HPDE6-E6E7 (cell line): ENCODE results near the gene FSTL5.

Experiments
- DNase-seq: peaks from one replicate; pipeline ENCODE4 v3.0.0; 2011; ENCODE audit warnings: missing footprints; ENCODE audit errors: extremely low spot score

FSTL5 gene

DNA sequence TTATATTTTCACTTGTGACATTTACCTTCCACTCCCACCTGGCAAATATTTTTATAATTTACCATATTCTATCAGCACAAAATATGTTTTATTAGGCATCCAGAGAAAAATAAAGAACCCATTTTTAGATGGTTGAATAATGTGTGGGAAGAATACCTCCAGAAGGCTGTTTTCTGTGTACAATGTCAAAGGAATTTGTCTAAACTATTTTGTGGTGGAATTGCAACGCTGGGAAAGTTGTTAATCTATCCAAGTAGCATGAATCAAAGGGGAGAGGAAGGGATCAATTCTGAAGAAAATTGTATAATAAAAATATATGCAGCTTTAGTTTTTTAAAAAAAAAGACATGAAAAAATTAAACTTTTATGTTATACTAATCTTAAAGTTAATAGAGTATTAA lies 706.5 kb downstream of the FSTL5 start:
- no peak for DNase-seq

DNA sequence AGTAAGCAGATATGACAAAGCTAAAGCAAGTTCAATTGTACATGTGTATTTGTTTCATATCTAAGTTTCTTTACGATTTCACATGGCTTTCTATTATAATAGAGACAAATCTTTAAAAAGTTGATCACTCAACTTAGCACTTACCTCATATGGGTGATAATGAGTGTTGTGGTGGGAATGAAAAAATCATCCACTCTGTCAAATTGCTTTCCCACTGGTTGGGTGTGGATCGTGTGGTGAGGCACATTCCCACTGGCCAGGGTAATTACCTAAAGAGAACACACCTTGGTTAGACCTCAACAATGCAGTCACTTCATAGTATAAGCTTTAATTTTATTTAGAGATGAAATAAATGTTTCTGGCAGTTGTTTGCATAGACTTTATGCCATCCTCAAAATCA lies 708.9 kb downstream of the FSTL5 start:
- no peak for DNase-seq

DNA sequence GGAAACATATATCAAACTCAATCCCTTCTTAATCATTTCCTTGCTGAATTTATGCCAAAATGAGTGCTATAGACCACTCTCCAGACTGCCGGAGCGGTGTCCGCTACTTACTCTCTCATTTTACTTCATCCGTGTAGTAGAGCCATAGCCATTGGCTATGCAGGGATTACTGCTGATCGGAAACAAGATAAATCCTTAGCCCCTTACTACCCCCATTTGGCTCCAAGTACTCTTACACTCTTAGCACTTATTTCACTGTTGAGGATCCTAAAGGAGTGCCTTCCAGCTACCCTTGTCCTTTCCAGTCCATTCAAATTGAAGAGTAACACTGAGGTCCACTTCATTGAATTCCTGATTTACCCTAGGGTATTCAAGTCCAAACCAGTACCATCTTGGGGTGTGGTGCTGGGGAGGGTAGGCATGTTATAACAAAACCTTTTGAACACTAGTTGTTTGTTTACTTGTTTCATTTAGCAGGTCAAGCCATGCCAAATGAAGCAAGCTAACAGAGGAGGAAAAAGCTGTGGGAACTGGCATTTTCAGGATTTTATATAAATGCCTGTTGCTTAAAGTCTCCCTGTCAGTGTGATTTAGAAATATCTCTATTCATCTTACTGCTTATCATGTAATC lies 715.1 kb downstream of the FSTL5 start:
- peak; percentile 1 for DNase-seq

DNA sequence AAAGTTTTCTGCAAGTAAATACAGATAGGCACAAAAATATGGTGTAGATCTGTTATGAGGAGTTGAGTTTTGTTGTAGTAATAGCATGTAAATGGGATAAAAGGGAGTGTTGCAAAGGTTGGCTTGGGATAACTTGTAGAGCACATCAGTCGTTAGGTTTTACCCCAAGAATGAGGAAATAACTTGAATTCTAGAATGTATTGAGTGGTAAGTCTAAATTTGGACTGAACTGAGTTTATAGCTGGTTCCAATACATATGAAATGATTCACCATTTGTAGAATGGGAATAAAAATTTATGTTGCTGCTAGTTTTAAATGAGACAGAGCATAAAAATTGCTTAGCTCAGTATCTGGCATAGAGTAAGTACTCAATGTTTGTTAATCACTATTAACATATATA lies 719.2 kb downstream of the FSTL5 start:
- DNase-seq: no peak

DNA sequence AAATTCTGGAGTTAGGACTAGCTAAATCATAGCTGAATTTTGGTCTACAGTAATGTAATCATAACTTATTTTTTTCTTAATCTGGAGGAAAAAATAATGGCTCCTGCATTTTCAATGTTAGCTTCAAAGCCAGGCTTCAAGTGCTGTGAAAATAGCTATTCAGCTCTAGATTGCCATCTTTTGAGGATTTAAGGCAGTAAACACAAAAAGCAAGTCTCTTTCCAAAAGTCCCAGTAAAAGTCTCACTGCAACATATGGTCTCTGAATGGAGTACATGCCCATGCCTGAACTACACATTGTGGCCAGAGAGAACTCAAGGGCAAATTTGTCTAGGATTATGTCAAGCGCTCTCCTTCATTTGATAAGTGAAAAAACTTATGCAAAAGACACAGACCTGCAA lies 720.9 kb downstream of the FSTL5 start:
- DNase-seq: no peak

DNA sequence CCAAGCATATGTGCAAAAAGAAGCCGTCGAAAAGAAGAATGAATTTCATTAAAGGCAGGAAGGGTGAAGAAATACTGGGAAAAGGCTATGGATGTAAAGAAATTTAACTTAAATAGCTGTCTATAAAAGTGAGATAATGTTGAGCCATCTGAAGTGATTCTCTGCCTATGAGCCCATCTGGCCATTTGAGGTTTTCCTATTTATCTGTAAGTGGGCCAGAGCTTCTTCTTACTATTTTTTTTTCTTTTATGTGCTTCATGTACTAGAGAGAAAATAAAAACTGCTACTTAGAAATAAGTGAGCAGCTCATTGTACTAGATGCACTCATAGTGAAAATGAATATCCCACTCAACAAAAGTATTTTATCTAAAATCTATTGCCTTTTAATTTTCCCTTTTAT lies 725.7 kb downstream of the FSTL5 start:
- no peak for DNase-seq

DNA sequence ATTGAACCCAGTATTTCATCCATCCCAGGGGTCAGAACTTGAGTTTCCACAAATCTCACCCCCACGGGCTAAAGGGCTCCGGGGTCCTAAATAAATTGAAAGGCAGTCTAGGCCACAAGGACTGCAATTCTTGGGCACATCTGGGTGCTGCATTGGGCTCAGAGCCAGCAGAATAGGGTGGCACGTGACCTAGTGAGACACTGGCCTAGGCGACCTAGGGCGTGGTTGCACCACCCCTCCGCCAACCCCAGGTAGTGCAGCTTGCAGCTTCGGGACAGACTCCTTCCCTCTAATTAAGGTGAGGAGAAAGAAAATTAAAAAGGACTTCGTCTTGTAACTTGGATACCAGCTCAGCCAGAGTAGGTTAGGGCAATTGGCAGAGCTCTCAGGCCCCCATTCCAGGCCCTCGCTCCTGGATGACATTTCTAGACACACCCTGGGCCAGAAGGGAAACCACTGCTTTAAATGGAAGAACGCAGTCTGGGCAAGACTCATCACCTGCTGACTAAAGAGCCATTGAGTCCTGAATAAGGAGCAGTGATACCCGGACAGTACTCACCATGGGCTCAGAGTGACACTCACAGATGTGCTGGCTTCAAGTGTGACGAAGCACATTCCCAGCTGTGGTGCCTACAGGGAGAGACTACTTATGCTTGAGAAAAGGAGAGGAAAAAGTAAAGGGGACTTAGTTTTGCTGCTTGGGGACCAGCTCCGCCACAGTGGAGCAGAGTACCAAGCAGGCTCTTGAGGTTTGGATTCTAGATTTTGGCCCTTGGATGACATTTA lies 735.4 kb downstream of the FSTL5 start:
- no peak for DNase-seq

DNA sequence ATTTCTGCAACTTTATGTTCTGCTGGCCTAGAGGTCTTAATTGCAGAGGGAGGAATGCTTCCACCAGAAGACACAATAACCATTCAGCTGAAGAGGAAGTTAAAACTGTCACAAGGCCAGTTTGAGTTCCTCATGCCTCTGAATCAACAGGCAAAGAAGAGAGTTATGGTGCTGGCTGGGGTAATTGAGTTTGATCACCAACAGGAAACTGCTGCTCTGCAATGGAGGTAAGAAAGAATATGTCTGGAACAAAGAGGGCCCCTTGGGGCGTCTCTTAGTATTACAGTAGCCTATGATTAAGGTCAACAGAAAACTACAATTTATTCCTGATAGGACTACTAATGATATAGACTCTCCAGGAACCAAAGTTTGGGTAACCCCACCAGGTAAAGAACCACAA lies 744.0 kb downstream of the FSTL5 start:
- DNase-seq: no peak

DNA sequence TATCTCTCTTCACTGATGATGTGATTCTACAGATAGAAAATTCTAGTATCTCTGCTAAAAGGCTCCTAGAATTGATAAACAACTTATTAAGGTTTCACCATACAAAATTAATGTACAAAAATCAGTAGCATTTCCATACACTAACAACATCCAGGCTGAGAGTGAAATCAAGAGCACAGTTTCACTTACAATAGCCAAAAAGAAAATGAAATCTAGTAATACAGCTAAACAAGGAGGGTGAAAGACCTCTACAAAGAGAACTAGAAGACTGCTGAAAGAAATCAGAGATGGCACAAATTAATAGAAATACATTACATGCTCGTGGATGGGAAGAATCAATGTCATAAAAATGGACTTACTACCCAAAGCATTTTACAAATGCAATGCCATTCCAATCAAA lies 751.9 kb downstream of the FSTL5 start:
- DNase-seq: no peak

DNA sequence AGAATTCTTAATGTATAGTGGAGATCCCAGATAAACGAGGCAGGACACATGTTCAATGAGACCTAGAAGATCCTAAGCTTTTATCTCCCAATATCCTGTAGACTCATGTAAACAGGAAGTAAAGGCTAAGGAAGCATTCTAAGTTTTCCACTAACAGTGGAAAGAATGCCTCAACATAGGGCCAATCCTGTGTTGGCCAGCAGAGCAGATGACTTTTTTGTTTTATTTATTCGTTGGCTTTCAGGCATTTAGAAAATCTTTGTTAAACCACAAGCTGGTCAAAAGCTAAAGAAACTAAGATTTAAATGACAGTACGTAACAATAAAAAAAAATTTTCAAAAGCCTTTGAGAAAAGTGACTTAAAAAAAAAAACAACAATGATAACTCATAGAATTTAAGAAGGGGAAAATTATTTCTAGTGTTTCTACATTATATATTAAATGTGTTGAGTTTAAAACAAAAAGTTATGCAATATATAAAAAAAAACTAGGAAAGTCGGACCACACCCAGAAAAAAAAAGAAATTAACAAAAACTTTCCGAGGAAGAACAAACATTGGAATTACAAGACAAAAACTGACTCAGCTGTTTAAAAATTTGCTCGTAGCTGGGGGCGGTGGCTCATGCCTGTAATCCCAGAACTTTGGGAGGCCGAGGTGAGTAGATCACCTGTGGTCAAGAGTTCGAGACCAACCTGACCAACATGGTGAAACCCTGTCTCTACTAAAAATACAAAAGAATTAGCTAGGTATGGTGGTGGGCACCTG lies 759.3 kb downstream of the FSTL5 start:
- no peak for DNase-seq

DNA sequence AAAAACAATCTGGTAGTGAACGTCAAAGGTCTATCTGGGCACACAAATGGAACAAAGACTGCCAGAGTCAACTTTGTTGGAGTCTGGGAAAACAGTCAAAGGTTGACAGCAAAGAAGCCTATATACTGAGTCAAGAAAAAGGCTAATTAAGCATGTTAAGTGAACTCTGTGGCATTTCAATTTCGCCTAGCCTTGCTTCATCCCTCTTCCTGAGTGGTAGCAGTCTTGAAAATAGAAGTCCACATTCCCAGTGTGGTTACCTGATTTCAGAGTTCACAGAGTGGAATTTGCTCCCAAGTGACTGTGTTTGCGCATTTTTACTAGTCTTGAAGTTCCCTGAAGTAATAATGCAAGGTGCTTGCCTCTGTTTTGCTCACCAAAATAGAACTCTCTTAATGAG lies 760.0 kb downstream of the FSTL5 start:
- no peak for DNase-seq

DNA sequence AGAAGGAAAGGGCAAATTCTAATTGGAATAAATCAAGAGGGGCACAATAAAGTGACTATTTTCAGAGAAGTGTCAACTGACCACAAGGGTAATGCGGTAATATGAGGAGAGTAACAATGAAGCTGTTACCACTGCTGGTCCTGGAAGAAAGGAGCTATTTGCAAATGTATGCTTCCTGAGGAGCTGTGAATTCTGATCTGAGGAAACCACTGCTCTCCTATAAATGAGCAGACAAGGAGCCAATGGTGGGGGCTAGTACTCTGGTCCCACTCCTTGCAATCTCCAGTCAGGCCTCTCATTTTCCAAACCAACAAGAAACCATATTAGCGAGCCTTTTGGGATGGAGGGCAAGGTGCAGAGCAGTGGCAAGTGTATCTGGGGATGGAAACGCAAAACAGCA lies 770.2 kb downstream of the FSTL5 start:
- no peak for DNase-seq

DNA sequence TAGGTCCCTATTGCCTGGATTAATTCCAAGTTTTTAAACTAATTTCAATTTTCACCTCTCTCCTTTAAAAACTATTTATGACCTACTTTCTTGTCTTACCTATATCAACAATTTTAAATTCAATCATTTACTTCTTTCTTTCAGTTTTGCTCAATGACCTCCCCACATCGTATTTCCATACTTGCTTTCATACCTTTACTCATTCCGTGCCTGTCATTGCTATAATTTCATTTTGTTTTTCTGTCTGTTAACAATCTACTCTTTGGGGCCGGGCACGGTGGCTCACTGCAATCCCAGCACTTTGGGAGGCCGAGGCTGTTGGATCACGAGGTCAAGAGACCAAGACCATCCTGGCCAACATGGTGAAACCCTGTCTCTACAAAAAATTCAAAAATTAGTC lies 781.1 kb downstream of the FSTL5 start:
- no peak for DNase-seq

DNA sequence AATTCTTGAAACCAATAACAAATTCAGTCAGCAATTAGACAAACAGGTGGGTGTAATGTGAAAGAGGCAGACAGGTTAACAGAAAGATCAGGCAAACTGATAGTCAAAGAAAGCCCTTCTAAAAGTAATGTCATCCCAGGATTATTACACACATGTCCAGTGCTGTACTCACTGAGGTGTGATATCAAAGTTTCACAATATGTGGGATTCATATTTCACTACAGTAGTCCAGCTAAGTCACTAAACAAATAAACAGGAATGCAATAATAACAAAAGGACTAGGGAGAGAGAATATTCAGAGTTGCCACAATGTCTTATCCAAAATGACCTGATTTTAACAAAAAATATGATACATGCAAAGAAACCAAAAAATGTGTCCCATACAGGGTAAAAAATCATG lies 787.5 kb downstream of the FSTL5 start:
- peak; percentile 15 for DNase-seq

DNA sequence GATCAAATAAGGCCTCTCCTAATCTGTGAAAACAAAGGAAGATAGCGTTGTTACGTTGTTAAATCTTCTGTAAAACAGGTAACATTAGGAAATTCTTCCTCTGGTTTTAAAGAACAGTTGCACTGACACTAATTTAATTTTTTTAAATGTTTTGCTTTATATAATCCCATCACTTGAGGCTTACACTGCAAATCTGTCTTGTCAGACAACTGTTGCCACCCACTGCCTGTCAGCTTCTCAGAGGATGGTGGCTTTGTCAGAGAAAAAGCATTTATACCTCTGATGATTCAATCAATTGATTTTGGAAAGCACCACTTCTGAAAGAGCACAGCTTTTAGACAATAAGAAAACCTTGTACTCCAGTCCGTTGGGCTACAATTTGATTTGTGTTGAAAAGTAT lies 799.1 kb downstream of the FSTL5 start:
- no peak for DNase-seq

DNA sequence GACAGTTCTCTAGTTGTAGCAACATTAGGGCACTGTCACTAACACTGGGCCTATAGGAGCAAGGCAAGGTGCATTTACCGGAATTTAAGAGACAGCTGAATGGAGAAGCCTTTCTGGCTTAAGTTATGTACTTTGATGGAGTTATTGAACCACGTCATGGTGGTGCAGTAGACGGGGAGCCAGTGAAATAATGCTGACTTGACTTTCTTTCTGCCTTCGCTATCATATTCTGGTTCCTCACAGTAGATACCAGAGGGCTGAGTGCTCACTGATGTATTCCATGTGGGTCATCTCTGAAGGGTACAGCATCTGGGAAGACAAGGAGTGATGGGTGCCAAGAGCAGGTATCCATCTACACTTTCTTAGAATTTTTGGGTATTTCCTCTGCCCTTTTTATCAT lies 802.8 kb downstream of the FSTL5 start:
- no peak for DNase-seq

DNA sequence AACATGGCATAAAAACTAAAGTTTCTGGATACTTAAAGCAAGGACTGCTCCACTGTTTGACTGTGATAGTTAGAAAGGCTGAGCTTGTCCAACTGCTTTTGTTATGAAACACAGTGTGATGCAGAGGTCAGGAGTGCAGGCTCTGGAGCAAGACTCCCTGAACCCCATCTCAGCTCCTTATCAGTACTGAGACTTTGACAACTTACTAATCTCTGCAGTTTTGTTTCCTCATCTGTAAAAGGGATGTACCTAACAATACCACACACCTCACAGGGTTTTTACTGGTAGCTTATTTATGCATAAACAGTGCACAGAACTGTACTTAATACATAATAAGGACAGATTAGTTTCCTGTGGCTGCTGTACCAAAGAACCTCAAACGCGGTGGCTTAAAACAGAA lies 804.3 kb downstream of the FSTL5 start:
- no peak for DNase-seq

DNA sequence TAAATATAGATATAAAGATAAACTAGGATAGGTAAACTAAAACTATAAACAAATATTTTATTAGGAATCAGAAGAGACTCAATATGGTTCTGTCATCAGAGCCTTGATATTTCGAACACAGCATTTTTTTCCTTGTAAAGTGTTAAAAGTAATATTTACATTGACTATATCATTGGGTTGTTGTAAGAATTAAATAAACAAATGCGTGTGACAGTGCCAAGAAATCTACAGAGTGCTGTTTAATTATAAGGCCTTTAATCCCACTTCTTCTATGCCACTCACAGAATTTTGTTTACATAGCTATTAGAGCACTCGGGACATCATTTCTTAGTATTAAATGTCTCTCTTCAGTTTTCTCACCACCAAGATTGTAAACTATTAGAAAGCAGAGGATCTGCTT lies 807.4 kb downstream of the FSTL5 start:
- DNase-seq: no peak

DNA sequence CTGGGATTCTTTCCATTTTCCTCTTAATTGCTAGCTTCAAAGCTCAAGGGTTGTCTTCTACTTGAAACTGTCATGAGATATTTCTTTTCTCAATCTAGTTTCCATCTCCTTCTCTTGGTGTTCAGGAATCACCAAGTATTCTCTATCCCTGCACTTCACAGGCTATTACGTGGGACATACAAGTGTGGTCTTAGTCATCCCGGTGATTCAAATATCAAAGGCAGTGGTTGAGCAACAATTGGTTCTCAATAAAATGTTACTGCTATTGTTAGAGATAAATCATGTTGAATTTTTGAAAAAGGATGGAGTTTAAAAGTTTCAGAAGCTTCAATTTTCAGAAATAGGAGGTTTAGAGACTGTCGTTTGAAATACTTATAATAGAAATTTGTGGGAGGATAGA lies 812.9 kb downstream of the FSTL5 start:
- DNase-seq: peak; percentile 5

DNA sequence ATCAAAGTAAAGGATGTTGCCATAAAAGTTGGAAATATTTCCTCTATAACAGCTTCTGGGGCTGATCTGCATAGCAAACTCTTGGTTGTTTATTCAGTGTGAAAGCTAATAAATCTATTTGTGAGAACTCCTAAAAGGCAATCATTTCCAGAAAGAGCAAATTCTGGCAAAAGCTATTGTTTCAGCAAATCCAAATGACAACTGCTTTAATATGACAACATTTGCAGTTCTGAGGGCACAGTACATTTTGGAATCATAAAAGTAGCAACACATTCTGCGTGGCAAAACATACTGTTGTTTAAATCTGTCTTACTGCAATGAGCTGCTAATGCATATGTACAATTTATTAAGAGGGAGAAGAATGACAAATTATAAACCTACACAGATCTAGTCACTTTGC lies 818.1 kb downstream of the FSTL5 start:
- no peak for DNase-seq

DNA sequence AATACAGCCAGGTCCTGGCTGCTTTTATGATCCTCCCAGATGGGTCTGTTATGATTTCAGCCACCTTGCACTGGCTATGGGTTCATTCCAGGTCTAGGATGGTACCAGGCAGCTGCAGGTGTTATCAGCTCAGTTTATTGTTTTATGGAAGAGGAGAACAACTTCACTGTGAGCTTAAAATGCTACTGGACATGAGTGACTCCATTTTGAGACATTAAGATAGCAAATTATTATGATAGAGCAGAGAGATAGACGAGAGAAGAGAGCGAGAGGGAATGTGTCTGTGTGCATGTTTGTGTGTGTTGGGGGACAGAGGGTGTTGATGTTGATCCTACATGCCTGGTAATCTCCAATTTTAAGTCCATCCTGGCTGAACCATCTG lies 820.2 kb downstream of the FSTL5 start:
- DNase-seq: no peak

DNA sequence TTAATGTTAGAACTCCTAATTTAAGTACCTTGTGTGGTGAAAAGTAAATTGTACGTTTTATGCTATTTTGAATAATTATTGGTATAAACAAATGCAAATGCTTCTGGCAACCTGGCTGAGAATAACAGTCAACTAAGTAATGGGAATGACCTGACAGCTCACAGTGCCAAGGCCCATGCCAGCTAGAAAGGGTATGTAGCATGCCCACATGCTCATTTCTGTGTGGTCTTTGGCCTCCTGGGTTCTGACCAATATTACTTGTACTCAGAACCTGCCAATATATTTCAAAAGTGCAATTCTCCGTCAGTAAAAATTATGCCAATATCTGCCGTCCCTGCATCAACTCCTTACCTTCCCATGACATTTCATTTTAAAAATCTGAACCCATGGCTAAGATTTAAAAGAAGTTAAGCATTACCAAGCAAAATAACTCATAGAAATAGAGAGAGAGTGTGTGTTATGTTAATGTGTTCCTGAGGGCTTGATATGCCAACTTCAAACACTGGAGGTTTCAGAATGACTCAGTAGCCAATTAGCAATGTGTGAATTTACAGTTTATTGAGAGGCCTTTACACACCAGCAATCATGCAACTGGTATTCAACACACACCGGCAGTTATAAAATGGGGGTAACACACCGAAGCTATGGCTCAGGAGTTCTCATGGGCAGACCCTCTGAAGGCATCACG lies 820.8 kb downstream of the FSTL5 start:
- no peak for DNase-seq
